ENCODE data around the gene ADAMTSL2.

ADAMTSL2 gene

DNA sequence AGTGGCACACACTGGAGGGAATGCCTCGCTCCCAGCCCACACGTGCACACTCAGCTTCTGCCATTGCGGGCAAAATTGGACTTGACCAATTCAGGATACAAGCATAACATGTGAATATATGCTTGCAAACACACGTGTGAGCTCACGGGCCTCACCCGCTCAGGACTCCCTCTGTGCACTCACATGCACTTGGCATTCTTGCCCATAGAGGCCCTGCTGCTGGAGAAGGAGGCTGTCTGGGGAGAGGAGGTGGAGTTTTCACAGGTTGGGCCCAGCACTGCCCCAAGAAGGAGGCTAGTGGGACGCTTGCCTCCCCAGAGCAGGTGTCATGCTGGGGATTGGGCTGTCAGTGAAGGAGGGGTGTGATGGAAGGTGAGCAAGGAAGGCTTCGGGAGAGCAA, 11.4 kb upstream of the ADAMTSL2 start:
- Mint-ChIP-seq H3K36me3 (ENCODE audit: low read depth) (no peaks in the 10 kb centered on the region), H3K9me3 (no peaks in the 10 kb centered on the region), H3K4me3 (no peak overlapping the region), H3K27ac (no peak overlapping the region), H3K27me3 (ENCODE audit: low read depth, poor library complexity) (peaks cover 6% of the 10 kb centered on the region), H3K4me1 (peaks cover 85% of the 10 kb centered on the region)
- DNase-seq = no peak
- TF ChIP-seq, protein P1, sequence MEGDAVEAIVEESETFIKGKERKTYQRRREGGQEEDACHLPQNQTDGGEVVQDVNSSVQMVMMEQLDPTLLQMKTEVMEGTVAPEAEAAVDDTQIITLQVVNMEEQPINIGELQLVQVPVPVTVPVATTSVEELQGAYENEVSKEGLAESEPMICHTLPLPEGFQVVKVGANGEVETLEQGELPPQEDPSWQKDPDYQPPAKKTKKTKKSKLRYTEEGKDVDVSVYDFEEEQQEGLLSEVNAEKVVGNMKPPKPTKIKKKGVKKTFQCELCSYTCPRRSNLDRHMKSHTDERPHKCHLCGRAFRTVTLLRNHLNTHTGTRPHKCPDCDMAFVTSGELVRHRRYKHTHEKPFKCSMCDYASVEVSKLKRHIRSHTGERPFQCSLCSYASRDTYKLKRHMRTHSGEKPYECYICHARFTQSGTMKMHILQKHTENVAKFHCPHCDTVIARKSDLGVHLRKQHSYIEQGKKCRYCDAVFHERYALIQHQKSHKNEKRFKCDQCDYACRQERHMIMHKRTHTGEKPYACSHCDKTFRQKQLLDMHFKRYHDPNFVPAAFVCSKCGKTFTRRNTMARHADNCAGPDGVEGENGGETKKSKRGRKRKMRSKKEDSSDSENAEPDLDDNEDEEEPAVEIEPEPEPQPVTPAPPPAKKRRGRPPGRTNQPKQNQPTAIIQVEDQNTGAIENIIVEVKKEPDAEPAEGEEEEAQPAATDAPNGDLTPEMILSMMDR (IDR thresholded peaks at IDR 0.05) = no peak

DNA sequence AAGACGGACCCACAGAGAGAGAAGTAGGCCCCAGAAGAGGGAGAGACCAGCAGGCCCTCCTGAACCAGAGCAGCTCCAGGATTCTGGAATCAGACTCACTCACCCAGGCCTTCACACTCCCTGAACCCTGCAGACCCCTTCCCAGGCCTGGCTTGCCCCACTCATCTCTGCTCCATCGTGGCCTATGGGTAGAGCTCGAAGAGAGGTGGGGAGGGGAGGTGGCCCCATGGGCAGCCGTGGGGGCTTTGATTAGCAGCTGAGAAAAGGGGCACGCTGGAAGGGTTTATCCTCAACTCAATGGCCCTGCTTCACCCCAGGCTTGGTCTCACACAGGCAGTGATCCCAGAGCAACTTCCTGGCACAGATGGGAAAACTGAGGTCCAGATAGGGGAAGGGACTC, 10.4 kb upstream of the ADAMTSL2 start:
- no peak for DNase-seq
- Mint-ChIP-seq H3K27ac (no peak overlapping the region), H3K9me3 (no peaks in the 10 kb centered on the region), H3K4me1 (peaks cover 87% of the 10 kb centered on the region), H3K27me3 (ENCODE audit: low read depth, poor library complexity) (peaks cover 6% of the 10 kb centered on the region), H3K4me3 (no peak overlapping the region), H3K36me3 (ENCODE audit: low read depth) (no peaks in the 10 kb centered on the region)
- TF ChIP-seq, protein P1 (IDR thresholded peaks at IDR 0.05) = no peak

DNA sequence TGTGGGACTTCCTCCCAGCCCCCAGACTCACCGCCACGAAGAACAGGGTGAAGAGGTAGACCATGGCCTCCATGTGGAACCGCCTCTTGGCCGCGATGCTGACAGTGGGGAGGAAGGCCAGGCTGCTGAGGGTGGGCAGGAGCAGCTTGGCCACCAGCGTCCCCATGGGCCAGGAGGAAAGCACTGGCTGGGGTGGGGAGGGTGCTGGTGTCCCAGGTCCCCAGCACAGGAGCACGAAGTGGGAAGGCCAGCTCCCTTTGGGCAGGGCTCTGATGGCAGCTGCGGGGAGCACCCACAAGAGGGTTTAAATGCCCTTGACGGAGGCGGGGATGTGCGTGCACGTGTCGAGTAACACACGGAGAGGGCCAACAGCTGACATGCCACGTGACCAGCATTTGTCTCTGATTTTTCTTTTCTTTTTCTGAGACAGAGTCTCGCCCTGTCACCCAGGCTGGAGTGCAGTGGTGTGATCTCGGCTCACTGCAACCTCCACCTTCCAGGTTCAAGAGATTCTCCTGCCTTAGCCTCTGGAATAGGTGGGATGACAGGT, 9.8 kb upstream of the ADAMTSL2 start, which contains the start of gene MYMK:
MYMK (minus strand) TSS at position 281 of the 550 bp plus-strand sequence; CDS start at position 166, 115 bp downstream.
- H3K27ac Mint-ChIP-seq = peak within 1 kb of the TSS; percentile 72
- TF ChIP-seq, protein P1 (IDR thresholded peaks at IDR 0.05) = no peak

DNA sequence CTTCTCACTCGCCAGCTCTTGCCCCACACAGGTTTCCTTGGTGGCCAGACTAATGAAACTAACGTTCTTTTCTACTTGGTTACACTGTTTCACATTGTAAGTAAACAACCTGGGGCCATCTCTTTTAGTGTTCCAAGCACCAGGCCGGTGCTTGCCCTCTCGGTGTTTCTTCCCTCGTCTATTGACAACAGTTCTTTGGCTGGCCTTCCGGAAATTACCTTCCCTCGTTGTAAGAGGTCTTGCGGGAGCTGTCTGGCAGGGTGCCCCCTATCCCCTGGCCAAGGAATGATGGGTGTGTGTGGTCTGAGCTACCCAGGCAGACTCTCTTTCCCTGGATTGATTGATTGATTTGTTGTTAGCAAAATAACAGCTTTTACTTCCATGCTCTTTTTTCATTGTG, 8.8 kb upstream of the ADAMTSL2 start:
- TF ChIP-seq, protein P1 (IDR thresholded peaks at IDR 0.05) = no peak
- Mint-ChIP-seq H3K27me3 (ENCODE audit: low read depth, poor library complexity) (peaks cover 9% of the 10 kb centered on the region), H3K36me3 (ENCODE audit: low read depth) (no peaks in the 10 kb centered on the region), H3K9me3 (no peaks in the 10 kb centered on the region), H3K4me1 (peaks cover 86% of the 10 kb centered on the region), H3K4me3 (peak overlapping the region; percentile 2), H3K27ac (no peak overlapping the region)
- no peak for DNase-seq

More for the DNA sequence above, 9.8 kb upstream of the ADAMTSL2 start, which contains the start of gene MYMK:
- H3K27me3 Mint-ChIP-seq (ENCODE audit: low read depth, poor library complexity) = peaks cover 7% of the 10 kb centered on the region
- H3K4me1 Mint-ChIP-seq = peaks cover 87% of the 10 kb centered on the region
- no peak for DNase-seq
- H3K36me3 Mint-ChIP-seq (ENCODE audit: low read depth) = no peaks in the 10 kb centered on the region
- H3K4me3 Mint-ChIP-seq = peak within 1 kb of the TSS; percentile 2
- no peaks in the 10 kb centered on the region for H3K9me3 Mint-ChIP-seq

DNA sequence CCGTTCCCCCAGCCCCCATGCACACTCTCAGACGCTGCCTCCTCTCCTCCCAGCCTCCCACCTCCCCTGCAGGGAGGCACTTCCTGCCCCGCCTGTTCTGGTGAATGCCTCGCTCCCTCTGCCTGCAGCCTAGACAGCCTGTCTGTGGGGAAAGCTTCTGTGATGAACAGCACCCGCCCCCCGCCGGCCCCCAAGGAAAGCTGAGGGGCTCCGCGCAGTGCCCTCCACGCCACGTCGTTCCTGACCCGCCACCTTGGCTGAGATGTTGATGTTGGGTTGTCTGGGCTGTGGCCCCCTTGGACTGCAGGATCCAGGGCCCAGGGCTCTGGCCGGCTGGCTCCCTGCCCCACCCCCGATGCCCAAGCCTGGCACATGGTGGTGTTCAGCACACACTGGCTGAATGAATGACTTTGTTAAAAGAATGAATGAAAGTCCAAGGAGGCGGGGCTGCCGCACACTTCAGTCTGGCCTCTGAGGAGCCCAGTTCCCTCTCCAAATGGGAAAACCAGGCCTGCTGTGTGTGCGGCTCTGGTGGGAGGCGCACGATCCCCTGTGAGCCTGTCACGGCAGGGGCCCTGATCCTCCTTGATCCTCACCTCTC, 7.7 kb upstream of the ADAMTSL2 start:
- Mint-ChIP-seq H3K9me3 (no peaks in the 10 kb centered on the region), H3K27ac (peak overlapping the region; percentile 19), H3K4me3 (peak overlapping the region; percentile 52), H3K4me1 (peaks cover 81% of the 10 kb centered on the region), H3K36me3 (ENCODE audit: low read depth) (no peaks in the 10 kb centered on the region), H3K27me3 (ENCODE audit: low read depth, poor library complexity) (peaks cover 6% of the 10 kb centered on the region)
- peak; percentile 48 for DNase-seq
- TF ChIP-seq, protein P1 (IDR thresholded peaks at IDR 0.05) = no peak

All from nephron progenitor cell (in vitro differentiated cells).